GM18951 (cell line): ENCODE measurements around the gene ANKRD12.
A peak's percentile ranks its signal among the peaks of the same experiment; 100 is the strongest.
"Not testable (repeated sequence)": the region's sequence is repeated elsewhere in the genome, so short reads cannot be mapped to it uniquely, and the experiment has no call there.

Experiments used
- POLR2A ChIP-seq: IDR thresholded peaks from 4 replicates; pipeline ENCODE4 v1.6.1; 2011; ENCODE audit warnings: mild to moderate bottlenecking; ENCODE audit not compliant: insufficient read length, insufficient read depth; ENCODE audit errors: extremely low read depth
- in situ Hi-C: fragments of 300-500 bp; cut with MboI; formaldehyde crosslinking; loops from one replicate; pipeline ENCODE4 v1.12.0; 2022; ENCODE audit warnings: low sequenced_read_pairs, mixed read lengths, inconsistent platforms; ENCODE audit not compliant: unreplicated experiment

Gene ANKRD12

DNA sequence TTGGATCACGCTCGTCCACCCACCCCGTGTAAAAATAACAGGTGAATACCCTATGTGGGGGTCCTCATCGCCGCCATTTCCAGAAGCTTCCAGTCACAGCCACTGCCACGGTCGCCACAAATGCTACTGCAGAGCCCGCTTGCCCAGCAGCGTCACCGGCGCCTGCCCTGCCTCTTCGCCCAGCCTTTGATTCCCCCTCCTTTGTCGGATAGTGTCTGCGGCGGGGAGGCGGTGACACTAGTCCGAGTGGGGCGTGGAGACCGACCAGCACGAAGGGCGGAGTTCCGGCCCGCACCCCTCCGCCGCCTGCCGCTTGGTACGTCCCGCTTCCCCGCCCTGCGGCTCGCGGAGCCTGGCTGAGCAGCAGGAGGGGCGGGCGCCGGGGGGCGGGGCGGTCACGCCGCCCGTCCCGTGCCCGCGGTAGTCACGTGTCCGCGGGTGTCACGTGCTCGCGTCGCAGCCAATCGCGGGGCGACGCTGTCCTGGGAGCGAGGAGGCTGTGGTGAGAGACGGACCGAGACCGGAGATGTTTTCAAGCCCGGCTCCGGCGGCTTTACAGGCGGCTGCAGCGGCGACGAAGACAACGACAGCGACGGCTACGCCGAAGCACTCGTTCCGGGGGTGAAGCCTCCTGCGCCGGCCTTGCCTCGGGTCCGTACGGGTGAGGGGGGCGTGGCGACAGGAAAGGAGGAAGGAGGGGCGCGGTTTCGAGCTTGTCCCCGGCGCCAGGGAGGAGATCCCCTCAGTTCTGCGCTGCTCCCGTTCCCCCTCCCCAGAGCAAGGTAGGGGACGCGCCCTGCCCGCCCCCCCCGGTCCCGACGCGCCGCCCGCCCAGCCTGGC, at the start of gene ANKRD12:
Gene ANKRD12 (plus strand): TSS at position 467 of the 841 bp plus-strand sequence. CDS start 45,652 bp downstream, outside the sequence.
- in situ Hi-C loops, result no loop called here
- TF ChIP-seq POLR2A, result peak; percentile 79

DNA sequence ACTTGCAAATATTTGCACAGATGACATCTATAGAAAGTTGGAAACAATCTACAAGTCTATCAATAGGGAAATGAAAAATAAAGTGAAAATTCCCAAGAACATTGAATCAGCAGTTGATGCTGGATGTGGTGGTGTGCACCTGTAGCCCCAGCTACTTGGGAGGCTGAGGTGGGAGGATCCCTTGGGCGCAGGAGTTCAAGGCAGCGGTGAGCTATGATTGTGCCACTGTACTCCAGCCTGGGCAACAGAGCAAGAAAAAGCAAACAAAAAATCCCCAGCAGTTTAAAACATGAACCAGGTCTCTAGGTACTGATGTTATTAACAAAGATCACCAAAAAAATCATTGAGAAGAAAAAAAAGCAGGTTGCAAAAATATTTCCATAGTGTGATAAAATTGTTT, 49.4 kb upstream of the ANKRD12 start:
- TF ChIP-seq POLR2A, result no peak
- in situ Hi-C loops, result no loop called here

DNA sequence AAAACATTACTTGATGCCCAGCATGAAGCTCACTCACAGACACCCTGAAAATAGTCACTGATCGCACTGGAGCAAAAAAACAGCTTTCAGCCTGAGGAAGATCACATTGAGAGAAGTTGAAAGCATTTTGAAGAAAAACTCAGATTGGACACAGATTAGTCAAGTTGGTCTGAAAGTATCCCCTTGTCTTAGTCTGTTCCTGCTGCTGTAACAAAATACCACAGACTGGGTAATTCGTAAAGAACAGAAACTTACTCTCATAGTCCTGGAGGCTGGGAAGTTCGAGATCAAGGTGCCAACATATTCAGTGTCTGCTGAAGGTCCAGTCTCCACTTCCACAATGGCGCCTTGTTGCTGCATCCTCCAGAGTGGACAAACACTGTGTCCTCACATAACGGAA, 48.3 kb upstream of the ANKRD12 start:
- in situ Hi-C loops, result no loop called here
- TF ChIP-seq POLR2A, result no peak

DNA sequence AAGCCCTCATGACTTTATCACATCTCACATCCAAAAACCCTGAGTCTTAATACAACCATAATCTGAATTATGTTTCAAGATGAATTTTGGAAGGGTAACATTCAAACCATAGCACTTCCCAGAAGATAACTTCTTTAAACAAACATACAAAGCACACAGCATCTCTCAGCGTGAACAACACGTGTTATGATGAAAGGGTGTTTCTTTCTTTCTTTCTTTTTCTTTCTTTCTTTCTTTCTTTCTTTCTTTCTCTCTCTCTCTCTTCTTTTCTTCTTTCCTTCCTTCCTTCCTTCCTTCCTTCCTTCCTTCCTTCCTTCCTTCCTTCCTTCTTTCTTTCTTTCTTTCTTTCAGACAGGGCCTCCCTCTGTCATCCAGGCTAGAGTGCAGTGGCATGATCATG, 47.9 kb upstream of the ANKRD12 start:
- in situ Hi-C loops, result not testable (repeated sequence)

DNA sequence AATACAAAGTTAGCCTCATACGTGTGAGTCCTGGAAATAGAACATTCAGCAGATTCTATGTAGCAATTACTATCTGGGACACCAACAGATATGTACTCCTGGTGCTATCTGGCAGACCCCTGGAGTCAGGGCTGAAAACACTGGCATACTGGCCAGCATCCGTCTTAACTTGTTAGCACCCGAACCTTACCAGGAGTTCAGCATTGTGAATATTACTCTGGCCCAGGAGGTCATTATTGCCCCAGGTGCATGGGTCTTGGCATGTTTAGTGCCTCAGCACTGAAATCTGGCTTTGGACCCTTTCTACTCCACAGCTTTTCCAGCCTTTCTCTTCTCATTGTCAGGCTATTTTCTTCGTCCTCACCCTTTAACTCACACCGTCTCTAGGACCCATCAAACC, 46.0 kb upstream of the ANKRD12 start:
- TF ChIP-seq POLR2A, result no peak
- in situ Hi-C loops, result no loop called here

DNA sequence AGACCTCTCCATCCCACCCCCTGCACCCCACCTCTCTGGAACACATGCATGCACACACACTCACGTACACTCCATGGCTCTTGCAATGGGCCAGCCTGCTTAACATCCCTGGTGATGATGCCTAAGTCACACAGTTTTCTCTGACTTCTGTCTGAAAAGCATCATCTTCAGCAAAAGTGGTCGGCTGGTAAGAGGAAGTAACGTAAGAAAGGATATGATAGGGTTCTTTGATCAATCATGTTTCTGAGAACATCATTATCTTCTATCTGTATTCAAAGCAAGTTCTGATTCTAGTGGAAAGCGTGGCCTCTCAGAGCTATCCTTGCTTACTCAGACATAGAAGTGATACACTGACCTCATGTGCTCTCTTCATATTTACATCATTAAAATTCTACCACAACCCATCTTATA, 45.5 kb upstream of the ANKRD12 start:
- TF ChIP-seq POLR2A, result no peak
- in situ Hi-C loops, result no loop called here

DNA sequence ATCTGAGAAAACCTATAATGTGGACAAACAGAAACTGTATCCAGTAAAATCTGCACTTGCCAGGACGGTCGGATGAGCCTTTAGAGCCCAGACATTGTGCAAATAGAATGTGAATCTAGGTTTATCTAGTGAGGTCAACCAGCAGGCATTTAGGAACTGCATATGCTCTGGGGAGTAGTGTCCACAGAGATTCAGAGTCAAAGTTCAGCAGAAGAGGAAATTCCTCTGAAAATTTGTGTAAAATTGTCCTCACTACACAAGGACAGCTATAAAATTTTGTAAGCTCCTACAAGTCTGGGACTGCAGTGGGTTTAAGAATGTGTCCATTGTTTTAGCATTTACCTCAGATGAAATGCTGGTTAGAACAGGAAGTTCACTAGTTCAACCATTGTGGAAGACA, 43.9 kb upstream of the ANKRD12 start:
- in situ Hi-C loops, result no loop called here
- no peak for TF ChIP-seq POLR2A

DNA sequence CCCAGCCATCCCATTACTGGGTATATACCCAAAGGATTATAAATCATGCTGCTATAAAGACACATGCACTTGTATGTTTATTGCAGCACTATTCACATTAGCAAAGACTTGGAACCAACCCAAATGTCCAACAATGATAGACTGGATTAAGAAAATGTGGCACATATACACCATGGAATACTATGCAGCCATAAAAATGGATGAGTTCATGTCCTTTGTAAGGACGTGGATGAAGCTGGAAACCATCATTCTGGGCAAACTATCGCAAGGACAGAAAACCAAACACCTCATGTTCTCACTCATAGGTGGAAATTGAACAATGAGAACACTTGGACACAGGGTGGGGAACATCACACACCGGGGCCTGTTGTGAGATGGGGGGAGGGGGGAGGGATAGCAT, 43.5 kb upstream of the ANKRD12 start:
- in situ Hi-C loops, result not testable (repeated sequence)

DNA sequence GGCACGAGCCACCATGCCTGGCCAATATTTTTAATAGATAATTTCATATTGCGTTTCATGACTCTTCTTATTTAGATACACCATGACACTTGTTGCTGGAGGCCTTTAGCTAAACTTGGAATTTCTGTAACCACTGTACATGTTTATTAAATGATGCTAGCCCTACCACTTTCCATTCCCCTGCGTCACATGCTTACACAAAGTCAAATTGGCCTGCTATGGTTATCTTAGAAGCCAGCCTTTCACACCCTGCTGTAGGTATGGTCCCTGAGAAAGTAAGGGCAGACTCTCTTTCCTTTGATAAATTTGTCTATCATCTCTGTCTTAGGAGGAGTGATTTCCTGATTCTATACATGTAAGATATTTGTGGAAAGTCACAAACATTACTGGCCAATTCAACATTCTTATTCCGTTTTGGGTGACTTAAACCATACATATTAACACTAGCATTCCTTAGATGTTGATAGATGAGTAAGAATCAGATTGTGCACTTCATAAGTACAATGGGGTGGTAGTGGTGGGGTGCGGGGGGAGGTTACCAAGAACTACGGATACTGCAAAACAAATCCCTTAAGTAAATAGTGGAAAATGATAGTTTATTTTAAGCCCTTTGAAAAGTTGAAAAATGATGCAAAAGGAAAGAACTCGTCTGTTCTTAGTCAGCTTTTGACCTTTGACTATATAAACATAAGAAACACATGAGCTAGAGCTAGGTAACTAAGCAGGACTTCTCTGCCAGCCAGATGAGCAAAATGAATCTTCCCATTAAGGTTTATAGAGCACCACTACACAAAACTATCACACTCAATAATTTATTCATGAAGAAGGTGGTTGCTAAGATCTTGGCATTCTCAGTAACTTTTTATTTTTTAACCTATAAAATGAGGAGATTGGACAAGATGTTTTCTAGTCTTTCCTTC, 42.0 kb upstream of the ANKRD12 start:
- no peak for TF ChIP-seq POLR2A
- in situ Hi-C loops, result no loop called here

DNA sequence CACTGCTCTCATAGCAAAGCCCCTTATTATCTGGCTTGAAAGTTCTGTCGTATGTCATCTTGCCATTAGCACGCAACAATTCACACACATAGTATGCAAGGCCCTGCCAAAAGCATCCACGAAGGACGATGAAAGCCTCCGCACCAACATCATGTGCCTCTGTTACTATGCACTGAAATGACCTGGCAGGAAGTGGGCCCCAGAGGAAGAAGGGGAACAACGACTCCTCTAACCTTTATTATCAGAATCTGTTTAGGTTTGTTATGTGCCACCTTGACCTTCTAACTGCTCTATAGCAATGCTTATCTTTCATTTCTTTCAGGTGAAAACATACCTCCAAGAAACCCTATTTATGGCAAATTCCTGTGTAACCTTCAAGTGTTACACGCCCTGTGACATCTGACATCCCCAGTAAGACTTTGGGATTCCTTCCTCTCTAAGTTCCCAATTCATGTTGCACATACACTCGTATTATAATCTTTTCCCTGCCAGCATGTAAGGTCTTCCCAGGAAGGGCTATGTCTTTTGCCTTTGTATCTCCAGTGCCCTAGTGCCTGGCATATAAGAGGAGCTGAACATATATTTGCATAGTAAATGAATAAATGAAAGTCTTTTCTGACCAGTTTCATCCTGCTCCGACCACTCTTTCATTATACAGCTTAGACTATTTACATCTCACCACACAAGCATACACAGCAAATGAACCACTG, 41.1 kb upstream of the ANKRD12 start:
- in situ Hi-C loops, result no loop called here
- TF ChIP-seq POLR2A, result peak; percentile 23

DNA sequence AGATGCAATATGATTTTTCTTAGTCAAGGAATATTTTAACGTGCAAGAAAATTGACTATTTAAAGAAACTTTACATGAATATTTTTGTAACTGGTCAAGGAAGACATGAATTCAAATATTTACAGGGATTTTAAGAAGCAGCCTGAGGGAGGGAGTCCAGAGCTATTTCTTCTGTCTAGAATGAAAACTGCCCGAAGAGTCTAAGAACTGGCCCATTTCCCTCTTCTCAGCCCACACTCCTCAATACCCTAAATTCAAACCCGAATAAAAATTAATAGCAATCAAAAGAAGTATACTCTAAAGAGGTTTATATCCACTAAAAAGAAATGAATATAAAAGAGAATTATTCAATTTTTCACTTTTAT, 40.6 kb upstream of the ANKRD12 start:
- in situ Hi-C loops, result no loop called here
- TF ChIP-seq POLR2A, result no peak

DNA sequence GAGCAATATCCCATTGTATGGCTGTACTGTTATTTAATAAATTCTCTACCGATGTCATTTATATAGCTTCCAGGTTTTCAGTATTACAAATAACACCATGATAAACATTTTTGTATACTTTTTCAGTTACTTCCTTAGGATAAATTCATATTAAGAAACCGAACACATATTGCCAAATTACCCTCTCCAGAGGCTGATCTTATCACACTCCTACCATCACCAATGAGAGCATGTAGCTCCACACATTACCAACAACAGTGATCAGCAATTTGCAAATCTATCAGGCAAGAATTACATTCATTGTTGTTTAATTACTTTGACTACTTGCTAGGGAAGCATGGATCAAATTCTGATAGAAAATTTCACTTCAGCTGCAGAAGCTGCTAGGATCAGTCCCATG, 39.9 kb upstream of the ANKRD12 start:
- in situ Hi-C loops, result no loop called here

DNA sequence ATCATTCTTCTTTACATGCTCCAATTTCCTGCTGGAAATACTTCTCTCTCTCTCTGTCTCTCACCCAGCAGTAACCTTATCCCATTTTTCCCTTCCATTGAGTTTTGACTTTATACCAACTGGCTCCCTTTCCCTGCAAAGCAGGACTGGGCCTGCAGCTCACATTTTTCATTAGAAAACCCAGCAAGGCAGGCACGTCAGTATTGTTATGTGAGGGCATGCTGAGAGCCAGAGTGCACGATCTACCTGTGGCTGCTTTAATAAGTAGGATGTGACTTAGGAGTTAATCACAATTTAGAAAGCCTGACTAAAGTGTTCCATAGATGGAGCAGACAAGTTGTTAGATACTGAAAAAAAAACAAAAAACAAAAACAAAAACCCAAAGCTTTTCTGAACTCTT, 39.2 kb upstream of the ANKRD12 start:
- in situ Hi-C loops, result no loop called here
- no peak for TF ChIP-seq POLR2A

More for the DNA sequence above, 39.9 kb upstream of the ANKRD12 start:
- TF ChIP-seq POLR2A, result no peak

DNA sequence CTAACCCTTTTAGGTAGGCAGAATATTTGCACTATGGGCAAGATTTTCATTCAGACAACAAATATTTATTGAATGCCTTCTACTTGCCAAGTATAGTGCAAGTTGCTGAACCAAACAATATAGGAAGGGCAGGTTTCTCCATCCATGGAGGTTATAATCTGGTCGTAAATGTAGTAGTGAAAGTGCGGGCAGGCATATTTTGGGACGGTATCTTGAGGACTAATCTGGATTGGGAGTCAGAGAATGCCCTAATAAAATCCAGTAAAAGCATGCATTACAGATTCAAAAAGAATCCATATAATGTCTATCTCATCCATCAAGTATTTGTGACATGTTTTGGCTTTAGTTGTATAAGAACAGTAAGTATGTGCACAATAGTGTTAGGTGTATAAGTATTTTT, 35.8 kb upstream of the ANKRD12 start:
- no peak for TF ChIP-seq POLR2A
- in situ Hi-C loops, result no loop called here
